GM10248 (cell line): ENCODE results near the gene TFCP2L1.

ENCODE experiments used
- CTCF ChIA-PET: fragments of 300-600 bp; sonication (Branson Sonifier 250); formaldehyde crosslinking; extraction: SDS; loops from one replicate; lab custom pipeline; 2021; ENCODE audit warnings: antibody characterized with exemption; lab: Yijun Ruan, JAX
- POLR2A ChIA-PET: fragments of 350-650 bp; sonication (Branson Sonifier 250); formaldehyde crosslinking; extraction: SDS; loops from one replicate; lab custom pipeline; 2020; ENCODE audit warnings: antibody characterized with exemption; lab: Yijun Ruan, JAX
- DNase-seq: peaks from one replicate; pipeline ENCODE4 v3.0.0; 2012; ENCODE audit errors: extremely low spot score
- TF ChIP-seq, protein P1 (sequence below): IDR thresholded peaks from 2 replicates; pipeline ENCODE4 v1.5.1; 2012; ENCODE audit warnings: mild to moderate bottlenecking, low read depth; ENCODE audit errors: extremely low read depth, missing control alignments, control extremely low read depth

The TFCP2L1 gene

DNA sequence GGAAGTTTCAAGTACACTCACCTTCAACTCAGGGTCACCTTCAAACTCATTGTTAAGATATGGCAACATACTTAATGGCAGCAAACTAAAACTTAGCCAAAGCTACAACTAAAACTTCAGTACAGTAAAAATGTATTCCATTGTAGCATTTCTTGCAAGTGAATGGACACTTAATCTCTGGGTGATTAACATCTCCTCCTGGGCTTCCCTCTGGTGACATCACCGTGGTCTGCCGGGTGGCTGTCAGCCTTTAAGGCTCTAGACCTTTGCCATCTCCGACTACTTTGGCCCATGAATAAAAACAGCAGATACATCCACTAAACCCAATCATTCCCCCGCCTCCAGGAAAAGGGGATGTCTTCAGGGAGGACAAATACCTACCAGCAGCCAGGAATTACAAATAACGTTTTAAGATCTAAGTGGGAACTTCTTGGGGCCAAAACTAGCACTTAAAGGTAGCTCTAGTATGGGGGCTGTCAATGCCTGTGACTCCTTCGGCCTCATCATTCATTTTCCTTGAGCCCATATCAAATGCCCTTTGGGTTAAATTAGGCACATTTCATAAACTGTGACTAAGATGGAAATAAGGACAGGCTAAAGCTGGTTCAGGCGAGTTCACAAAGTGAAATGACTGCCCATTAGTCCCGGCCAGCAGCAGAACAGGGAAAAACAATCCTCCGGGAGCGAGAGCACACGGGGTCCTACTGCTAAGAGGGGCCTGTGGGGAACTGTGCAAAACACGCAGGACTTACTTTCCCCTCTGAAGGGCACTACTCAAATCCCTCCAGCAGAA is 1.1 kb downstream of the TFCP2L1 start:
- TF ChIP-seq, protein P1, sequence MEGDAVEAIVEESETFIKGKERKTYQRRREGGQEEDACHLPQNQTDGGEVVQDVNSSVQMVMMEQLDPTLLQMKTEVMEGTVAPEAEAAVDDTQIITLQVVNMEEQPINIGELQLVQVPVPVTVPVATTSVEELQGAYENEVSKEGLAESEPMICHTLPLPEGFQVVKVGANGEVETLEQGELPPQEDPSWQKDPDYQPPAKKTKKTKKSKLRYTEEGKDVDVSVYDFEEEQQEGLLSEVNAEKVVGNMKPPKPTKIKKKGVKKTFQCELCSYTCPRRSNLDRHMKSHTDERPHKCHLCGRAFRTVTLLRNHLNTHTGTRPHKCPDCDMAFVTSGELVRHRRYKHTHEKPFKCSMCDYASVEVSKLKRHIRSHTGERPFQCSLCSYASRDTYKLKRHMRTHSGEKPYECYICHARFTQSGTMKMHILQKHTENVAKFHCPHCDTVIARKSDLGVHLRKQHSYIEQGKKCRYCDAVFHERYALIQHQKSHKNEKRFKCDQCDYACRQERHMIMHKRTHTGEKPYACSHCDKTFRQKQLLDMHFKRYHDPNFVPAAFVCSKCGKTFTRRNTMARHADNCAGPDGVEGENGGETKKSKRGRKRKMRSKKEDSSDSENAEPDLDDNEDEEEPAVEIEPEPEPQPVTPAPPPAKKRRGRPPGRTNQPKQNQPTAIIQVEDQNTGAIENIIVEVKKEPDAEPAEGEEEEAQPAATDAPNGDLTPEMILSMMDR, result no peak
- CTCF ChIA-PET, result no interaction called here
- DNase-seq, result no peak
- POLR2A ChIA-PET, result no interaction called here

DNA sequence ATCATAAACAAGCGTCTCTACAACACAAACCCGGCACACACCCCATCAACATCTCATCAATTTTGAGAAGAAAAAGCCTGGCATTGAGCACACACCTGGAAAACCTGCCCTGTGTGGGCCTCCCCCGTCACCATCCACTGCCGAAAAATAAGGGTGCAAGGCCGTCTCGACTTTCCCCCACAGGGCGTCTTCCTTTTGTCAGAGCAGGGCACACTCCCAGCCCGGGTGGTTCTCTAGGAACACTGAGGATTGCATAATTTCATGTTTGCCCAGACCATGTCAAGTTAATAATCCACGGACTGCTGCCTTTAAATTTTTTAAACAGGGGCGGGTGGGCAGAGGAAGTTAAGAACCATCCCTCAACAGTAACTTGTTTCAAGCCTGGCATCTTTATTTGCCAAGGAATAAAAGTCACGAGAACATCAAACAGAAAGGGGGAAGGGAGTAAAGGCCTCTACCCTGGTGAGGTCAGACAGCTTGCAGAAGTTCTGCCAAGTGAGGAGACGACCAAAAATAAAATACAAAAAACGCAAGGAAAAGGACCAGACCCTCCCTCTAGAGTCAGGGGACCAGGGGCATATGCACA is 2.1 kb downstream of the TFCP2L1 start:
- TF ChIP-seq, protein P1, result no peak
- POLR2A ChIA-PET, result no interaction called here
- DNase-seq, result no peak
- CTCF ChIA-PET, result no interaction called here

DNA sequence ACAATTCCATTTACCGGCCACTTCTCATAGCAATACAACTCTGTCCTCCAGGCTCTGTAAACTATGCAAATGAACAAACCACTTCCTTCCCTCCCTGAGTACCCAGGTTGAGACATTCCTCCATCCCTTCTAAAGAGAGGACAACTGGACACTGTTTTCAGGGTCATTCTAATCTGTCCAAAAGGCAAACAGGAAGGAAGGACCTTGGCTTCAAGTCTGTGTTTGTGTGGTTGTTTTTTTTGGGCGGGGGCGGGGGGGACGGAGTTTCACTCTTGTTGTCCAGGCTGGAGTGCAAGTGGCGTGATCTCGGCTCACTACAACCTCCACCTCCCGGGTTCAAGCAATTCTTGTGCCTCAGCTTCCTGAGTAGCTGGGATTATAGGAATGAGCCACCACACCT is 3.3 kb downstream of the TFCP2L1 start:
- TF ChIP-seq, protein P1, result no peak
- CTCF ChIA-PET, result no interaction called here
- POLR2A ChIA-PET, result interaction anchor here (0.6 kb wide), 1 partner anchor 19 kb away, joined by 5 read pairs; no protein-coding TSS in a partner anchor
- DNase-seq, result no peak

DNA sequence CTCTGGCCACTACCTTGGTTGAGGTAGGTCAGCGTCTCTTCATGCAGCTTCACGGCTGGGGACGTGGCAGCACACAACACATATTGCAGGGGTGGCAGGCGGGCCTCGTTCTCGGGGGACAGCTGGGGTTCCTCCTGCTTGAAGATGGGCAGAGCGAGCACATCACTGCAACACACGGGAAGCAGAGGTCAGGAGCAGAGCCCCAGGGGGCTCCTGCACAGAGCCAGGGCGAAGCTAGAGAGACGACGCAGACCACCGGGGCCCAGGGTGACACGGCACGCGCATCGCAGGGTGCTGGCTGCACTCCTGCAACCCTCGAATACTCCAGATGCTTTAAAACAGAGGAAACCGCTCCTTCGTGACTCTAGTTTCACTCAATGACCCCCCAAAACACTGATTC is 3.9 kb downstream of the TFCP2L1 start:
- CTCF ChIA-PET, result interaction anchor here (2.1 kb wide), 1 partner anchor 10 kb away, joined by 6 read pairs; no protein-coding TSS in a partner anchor

DNA sequence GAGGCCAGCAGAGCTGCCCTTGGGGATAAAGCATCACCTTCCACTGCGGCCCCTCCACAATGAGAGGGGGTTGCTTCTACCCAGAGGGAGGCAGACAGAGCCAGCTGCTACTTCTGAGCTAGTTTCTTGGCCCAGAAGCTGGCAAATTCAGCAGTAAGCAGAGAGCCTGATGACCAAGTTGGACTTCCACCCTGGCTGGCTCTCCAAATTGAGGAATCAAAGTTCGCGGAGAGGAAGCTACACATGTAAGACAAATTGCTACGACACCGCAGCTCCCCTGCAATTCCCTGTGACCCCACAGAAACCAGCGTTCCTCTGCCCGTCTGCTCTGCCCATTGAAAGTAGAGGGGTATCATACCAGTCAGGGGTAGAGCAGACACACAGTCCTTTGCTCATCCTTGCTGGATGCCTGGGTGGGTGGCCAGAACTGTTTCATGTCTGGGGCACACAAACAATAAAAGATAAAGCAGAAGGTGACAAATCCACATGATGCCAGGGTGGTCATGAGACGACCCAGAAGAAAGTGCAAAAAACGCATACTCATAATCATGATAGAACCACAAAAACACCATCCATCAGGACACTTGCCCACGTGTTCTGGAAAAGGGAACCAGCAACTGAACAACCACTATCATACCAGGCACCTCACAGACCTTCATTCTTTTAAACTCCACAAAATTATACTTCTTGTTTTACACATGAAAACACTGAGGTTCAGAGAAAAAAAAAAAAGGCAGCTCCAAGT is 5.4 kb downstream of the TFCP2L1 start:
- no peak for DNase-seq
- POLR2A ChIA-PET, result no interaction called here
- CTCF ChIA-PET, result interaction anchor here (2.1 kb wide), 1 partner anchor 9 kb away, joined by 6 read pairs; no protein-coding TSS in a partner anchor
- TF ChIP-seq, protein P1, result no peak

More for the DNA sequence above, 3.9 kb downstream of the TFCP2L1 start:
- POLR2A ChIA-PET, result no interaction called here
- TF ChIP-seq, protein P1, result no peak
- DNase-seq, result no peak

DNA sequence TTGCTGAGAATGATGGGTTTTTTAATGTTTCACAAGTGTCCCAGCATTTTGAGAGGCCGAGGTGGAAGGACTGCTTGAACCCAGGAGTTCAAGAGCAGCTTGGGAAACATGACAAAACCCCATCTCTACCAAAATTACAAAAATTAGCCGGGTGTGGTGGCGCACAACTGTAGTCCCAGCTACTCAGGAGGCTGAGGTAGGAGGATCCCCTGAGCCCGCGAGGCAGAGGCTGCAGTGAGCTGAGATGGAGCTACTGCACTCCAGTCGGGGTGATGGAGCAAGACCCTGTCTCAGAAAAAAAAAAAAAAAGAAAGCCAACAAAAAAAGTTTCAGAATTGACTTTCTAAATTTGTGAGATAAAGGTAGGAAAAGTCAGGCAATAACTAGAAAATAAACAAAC is 8.7 kb downstream of the TFCP2L1 start:
- DNase-seq, result no peak
- ChIA-PET CTCF (no interaction called here), POLR2A (no interaction called here)
- TF ChIP-seq, protein P1, result no peak
